GM11168 (cell line): Measurements from ENCODE around the gene HNMT.

ENCODE experiments used
- in situ Hi-C: fragments of 300-500 bp; cut with MboI; formaldehyde crosslinking; loops from one replicate; pipeline ENCODE4 v1.12.0; 2022; ENCODE audit warnings: low sequenced_read_pairs; ENCODE audit not compliant: unreplicated experiment

HNMT gene

GRCh38 chr2:138000796-138001195 lies 36.5 kb downstream of the HNMT start:
- in situ Hi-C loops = no loop called here

DNA sequence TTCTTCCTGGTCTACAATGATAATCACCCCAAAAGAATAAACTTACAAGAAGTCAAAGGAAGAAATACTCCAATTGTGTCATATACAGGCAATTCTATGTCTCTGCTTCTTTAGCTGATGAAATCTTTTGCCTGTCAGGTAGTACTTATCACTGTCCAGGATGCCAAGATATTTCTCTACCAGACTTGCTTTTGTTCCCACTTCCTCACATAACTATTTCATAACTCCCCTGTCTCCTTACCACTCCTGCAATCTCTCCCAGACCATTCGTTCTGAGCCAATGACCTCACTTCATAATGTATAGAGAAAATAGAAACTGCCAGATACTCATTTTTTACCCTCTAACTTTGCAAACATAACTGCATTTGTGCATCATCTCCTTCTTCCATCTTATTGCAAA lies 39.1 kb downstream of the HNMT start:
- in situ Hi-C loops = no loop called here

DNA sequence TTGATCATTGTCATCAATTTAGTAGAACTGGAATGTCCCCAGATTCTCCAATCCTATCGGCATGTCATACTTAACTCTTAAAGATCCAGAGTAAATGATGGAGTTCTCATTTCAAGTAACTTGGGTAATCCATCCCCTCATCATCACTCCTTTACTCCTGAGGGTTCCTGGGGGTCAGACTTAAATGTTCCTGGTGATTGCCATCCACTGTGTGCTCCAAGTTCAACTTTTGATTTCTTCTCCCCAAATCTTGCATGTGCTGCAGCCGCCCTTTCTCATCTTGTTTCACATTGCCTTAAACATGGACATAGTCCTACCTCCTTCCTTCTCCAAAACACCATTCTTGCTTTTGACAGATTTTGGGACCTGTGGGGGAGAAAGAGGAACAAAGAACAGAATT lies 43.2 kb downstream of the HNMT start:
- in situ Hi-C loops = no loop called here

DNA sequence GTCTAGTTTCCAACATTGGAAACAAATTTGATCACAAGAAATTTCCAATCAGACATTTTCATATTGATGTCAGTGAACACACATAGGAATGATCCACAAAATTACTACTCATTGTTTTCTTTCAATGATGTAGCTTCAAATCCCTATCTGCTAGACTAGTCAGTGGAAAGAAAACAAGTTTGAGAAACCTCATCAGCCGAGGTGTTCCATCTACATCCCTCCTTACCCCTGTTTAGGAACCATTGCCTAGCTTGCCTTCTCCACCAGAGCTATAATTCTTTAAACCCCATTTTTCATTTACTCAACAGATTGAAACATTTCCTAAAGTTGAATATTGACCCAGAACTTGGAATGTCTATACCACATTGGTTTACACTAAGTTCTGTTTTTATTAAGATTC lies 45.3 kb downstream of the HNMT start:
- in situ Hi-C loops = no loop called here

DNA sequence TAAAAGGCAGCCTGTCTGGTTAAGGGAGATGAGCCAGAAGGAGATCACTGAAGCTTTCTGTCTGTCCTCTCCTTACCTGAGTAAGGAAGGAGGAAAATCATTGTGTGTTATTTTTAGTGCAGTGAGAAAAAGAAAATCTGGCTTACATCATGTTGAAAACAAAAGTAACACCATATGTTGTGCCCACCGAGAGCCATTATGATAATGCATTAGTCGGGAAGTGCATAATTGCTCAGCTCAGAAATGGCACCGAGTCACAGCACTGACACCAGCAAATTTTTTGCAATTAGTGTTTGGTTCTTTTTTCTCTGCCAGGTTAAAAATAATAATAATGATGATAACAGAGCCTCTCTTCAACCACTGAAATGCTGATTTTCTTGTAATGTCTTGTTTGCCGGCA lies 46.6 kb downstream of the HNMT start:
- in situ Hi-C loops = no loop called here

GRCh38 chr2:138012082-138012481 lies 47.8 kb downstream of the HNMT start:
- in situ Hi-C loops = no loop called here

DNA sequence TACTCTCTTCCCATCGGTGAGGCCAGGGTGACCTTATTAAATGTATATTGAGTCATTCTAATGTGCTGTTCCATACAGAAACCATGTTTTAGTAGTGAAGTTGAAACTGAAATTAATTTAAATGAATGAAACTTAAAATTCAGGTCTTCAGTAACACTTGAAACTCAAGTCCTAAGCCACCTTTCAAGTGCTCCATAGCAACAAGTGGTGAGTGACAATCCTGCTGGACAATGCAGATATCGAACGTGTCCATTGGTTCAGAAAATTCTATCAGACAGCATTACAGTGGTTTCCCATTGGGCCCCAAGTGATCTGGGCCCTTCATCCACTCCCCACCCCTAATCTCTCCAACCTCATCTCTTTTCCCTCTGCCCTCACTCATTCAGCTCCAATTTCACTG lies 48.7 kb downstream of the HNMT start:
- in situ Hi-C loops = no loop called here

- in situ Hi-C loops = no loop called here
Observed at GRCh38 chr2:138013639-138014038, 49.4 kb downstream of the HNMT start.

GRCh38 chr2:138015494-138015893 lies 51.2 kb downstream of the HNMT start:
- in situ Hi-C loops = no loop called here

GRCh38 chr2:138016351-138017087 lies 52.2 kb downstream of the HNMT start:
- in situ Hi-C loops = no loop called here

DNA sequence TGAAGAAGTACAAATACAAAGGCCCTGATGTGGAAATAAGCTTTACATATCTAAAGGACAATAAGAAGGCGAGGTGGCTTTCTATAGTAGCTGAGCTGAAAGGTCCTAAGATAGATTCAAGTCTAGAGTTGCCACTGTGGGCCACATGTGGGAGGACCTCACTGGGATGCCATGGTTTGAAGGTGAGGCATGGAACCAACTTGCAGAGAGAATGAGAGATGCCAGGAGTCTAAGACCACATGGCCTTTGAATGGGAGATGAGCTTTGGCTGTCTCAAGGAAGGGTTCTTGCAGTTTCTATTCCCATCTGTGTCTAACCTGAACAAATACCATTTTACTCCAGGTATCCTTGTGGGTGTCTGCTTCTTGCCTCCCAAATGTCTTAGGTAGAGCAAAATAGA lies 53.6 kb downstream of the HNMT start:
- in situ Hi-C loops = no loop called here

DNA sequence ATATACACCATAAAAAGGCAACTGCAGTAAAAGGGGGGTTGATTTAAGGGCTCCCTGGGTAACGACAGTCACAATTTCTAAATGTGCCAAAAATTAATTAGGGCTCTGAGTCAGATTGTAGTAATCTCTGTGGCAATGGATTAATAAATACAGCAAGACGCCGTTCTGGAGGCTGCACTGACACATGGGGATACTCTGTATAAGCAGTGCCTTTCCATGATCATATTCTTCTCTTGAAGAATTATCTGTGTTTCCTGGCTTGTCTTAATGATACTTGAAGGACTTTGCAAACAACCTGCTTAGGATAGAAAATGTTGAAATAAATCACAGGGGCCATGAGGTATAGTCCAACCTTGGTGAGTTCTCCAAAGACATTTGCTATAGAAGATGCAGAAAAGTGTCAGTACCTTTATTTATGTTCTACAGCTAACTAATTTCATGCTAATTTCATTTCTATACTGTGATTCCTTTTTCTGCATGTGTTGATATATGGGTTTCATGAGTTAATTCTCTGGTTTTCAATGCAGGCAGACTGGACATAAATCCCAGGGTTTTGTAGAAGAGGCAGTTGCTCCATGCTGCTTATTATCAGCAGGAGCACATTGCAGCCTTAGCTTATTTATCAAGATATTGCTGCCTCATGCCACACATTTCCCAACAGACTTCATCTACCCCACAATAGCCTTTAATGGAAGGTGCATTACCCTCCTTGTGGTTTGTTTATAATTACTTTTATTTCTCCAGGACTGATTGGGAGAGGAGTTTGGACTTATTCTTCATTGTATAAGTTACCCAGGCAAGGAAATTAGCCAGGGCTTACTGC lies 54.8 kb downstream of the HNMT start:
- in situ Hi-C loops = no loop called here

DNA sequence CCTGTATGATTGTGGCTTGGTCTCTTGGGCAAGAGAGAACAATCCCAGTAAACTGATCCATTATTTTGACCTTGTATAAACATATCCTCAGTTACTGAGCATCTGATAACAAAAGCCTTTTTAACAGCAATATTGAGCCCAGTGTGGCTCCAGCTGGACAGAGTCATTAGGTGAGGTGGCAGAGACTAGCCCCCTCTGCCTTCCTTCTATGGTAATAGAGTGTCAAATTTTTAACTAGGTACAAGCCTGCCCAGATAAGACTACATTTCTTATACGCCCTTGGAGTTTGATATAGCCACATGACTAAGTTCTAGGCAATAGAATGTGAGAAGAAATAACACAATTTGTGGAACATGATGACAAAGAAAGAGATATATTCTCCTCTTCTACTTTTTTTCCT lies 56.2 kb downstream of the HNMT start:
- in situ Hi-C loops = no loop called here

GRCh38 chr2:138021154-138021553 lies 56.9 kb downstream of the HNMT start:
- in situ Hi-C loops = no loop called here

- in situ Hi-C loops = no loop called here
Observed at GRCh38 chr2:138023298-138023697, 59.0 kb downstream of the HNMT start.

GRCh38 chr2:138023976-138024375 lies 59.7 kb downstream of the HNMT start:
- in situ Hi-C loops = no loop called here

DNA sequence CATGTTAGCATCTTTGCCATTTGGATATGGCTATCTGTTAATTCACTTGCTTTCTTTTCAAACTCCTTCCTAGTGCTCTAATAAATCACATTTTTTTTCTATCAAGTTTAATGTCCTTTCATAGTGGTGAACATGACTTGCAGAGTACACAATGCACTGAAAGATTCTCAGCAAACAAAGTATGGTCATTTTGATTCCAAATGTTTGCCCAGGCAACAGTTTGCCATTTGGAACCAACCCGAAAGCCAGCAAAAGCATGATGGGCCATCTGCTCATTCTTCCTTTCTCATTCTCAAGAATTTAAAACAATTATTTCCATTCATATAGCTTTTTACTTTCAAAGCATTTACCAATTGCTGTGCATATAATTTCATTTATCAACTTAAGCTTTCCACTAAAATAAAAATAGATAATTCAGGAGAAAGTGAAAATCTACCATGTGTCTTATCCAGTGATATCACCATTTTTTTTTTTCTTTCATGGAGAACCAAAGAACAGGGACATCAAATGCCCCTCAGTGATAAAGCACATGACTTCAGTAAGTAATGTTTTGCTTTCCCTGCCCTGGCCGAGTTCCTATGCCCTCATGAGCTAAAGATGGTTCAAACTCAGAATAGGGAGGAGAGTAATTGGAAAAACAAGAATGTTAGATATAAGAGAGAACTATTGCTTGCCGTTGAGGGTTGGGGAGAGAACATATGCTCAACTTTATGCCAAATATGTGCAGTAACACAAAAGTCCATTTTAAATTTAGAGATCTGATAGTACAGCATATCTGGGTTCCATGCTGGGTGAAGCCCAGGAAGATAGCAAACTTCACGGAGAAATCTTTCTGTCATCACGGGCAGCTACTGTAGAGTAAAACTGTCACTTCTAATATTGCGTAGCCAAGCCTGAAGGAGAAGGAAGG lies 62.1 kb downstream of the HNMT start:
- in situ Hi-C loops = no loop called here

DNA sequence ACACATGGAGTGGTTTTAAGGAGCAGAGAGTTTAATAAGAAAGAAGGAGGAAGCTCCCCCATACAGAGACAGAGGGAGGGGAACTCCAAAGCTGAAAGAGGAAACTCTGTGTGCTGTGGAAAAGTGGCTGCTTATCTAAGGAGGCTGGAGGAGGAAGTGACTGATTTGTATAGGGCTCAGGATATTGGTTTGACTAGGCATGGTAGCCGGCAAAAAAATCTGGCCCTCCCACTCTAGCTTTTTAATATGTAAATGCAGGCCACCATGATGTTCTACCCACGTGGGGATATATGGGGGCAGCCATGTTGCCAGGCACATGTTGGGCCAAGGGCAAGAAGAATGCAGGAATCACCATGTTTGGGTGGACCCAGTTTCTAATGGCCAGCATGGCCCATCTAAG lies 64.3 kb downstream of the HNMT start:
- in situ Hi-C loops = no loop called here

- in situ Hi-C loops = no loop called here
Observed at GRCh38 chr2:138029276-138029675, 65.0 kb downstream of the HNMT start.

DNA sequence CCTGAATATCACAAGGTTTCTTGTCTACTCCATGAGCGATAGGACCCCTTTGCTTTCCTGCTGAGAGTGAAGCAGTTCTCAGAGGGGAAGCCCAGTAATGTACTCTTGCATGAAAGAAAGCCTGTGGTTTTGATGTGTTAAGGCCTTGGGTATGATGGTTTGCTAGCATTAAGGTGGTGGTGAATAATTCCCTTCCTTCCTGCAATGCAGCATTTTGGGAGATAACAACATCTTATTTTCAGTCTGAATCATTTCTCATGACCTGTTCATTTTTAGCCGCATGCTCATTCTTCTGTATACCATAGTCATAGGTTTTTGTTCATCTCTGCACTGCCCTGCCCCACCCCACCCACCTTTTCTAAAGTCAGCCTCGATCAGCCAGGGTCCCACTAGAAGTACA lies 66.2 kb downstream of the HNMT start:
- in situ Hi-C loops = no loop called here

GRCh38 chr2:138032334-138032733 lies 68.1 kb downstream of the HNMT start:
- in situ Hi-C loops = no loop called here
